Measurements from ENCODE around the gene SYT8. TPM values are rescaled to one million over a fixed set of nuclear protein-coding genes. Genes with fewer than 3 reads are reported as not detected.

The SYT8 gene
- total RNA-seq, 1 donor from 2014 or later = not detected

DNA sequence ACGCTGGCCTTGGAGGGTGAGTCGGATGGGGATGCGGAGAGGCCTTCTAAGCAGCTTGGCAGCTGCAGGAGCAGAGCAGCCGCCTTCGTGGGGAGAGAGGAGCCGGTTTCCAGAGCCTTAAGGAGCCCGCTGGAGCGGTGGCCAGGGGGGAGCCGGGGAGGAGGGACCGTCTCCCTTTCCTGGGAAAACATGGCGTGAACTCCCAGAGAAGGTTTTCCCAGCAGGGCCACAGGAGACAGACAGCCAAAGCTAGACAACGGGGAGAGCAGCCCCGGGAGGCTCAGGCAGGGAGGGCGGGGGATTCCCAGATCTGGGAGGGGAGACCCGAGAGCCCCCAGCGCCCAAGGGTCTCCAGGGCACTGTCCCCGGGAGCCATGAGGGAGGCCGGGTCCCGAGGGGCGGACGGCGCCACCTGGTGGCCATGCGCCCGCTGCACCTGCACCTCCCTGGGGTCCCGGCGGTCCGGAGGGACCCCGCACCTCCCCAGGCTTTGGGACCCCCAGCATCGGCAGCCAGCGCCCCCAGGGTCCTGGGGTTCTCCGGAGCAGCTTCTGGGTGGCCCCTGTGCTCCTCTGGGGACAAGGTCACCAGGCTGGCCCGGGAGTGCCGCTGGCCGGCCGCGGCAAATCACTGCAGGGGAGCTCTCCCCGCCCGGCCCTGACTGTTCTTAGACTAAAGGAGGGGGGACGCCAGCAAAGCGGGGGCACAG lies 2.4 kb upstream of the SYT8 start:
- no peak for DNase-seq

DNA sequence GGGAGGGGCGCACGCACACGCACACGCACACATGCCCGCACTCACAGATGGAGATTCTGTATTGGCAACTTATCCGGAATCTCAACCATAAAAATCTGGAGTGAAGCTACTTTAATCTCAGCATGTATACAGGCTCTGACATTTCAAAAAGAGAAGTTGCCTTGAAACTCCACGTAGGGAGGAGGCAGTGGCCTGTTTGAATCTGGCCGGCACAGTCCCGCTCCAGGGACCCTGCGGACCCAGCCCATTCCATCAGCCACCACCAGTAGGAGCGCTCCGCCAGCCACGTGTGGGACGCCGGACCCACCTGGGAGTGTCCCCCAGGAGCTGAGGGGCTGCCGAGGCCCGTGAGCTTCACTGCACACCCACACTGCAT lies 1.9 kb upstream of the SYT8 start:
- no peak for DNase-seq

DNA sequence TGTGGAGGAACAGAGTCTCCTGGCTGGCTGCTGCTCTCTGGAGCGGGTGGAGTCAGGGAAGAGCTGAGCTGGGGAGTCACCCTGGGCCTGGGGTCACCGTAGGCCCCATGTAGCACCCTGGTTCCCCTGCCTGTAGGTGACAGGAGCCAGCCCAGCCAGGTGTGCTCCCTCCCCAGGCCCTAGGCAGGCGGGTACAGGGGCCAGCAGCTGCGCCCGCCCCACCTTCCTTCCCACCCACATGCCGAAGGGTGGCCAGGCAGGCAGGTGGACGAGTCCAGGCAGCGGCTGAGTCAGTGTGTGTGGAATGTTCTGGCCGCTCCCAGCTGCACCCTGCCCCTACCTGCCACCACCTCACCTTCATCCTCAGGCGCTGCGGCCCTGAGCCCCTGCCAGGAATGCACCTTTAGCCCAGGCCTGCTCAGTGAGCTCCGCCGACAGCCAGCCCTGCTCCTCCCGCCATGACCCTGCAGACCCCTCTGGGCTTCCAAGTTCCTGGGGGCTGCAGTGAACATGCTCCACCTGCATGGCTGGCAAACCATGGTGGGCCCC lies 654 bp upstream of the SYT8 start:
- DNase-seq = no peak

DNA sequence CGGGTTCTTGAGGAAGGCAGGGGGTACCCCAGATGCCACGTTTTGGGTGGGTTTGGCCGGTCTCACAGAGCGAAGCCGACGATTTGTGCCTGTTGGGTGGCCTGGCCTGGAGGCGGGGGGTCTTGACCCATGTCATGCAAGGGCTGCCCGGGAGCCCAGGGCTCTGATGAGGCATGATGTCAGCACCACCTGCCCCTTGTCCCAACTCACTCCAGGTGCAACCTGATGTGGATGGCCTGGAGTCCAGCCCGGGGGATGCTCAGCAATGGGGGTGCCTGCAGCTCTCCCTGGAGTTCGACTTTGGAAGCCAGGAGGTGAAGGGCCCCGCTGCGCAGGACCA lies 851 bp downstream of the SYT8 start:
- DNase-seq = no peak

DNA sequence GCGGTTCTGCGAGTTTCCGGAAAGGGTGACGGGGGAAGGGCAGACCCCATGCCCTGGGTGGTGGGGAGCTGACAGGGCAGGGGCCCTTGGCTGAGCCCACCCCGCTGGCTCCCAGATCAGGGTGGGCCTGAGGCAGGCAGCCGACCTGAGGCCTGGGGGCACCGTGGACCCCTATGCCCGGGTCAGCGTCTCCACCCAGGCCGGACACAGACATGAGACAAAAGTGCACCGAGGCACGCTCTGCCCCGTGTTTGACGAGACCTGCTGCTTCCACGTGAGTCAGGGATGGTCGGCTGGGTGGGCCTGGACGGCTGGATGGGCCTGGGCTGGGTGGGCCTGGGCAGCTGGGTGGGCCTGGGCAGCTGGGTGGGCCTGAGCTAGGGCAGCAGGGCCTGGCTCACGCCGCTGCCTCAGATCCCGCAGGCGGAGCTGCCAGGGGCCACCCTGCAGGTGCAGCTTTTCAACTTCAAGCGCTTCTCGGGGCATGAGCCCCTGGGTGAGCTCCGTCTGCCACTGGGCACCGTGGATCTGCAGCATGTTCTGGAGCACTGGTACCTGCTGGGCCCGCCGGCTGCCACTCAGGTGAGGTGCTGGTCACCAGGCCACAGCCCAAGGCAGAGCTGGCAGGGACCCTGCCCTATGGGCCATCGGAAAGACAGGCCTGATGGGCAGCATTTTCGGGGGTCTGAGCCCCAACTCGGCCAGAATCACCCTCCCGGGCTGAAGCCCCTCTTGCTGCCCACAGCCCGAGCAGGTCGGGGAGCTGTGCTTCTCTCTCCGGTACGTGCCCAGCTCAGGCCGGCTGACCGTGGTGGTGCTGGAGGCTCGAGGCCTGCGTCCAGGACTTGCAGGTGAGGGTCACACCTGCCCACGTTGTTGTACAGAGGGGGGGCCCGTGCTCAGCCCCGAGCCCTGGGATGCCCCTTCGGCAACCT lies 1.5 kb downstream of the SYT8 start:
- DNase-seq = no peak

DNA sequence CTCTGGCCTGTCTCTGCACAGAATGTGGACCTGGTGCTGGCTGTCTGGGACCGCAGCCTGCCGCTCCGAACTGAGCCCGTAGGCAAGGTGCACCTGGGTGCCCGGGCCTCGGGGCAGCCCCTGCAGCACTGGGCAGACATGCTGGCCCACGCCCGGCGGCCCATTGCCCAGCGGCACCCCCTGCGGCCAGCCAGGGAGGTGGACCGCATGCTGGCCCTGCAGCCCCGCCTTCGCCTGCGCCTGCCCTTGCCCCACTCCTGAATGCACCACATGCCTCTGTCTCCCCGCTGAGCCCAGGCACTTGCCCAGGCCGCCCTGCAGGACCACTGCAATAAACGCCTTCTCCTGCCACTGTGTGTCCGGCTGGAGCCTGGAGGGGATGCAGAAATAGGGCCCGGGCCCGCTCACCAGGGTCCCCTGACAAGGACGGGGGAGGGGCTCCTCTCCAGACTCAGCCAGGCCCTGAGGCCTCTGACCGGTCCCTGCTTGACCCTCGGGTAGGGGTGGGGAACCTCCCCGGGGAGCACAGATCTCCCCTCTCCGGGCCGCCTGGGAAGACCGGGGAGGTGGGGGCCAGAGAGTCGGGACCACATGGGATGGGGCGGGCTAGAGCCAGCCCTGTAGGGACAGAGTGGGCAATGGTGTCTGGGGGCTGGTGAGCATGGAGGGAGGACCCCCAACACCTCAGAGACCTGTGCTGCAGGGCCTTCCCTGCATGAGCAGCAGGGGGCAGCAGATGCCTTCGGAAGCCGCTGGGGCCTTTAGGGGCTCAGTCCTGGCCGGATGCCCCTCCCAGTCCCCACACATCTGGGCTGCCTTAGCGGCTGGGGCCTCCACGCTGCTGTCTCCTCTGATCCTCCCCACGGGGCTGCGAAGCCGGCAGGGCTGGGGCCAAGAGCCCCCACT lies 2.6 kb downstream of the SYT8 start:
- DNase-seq = no peak

- no peak for DNase-seq
Observed at GRCh38 chr11:1838077-1838425, 3.3 kb downstream of the SYT8 start.

DNA sequence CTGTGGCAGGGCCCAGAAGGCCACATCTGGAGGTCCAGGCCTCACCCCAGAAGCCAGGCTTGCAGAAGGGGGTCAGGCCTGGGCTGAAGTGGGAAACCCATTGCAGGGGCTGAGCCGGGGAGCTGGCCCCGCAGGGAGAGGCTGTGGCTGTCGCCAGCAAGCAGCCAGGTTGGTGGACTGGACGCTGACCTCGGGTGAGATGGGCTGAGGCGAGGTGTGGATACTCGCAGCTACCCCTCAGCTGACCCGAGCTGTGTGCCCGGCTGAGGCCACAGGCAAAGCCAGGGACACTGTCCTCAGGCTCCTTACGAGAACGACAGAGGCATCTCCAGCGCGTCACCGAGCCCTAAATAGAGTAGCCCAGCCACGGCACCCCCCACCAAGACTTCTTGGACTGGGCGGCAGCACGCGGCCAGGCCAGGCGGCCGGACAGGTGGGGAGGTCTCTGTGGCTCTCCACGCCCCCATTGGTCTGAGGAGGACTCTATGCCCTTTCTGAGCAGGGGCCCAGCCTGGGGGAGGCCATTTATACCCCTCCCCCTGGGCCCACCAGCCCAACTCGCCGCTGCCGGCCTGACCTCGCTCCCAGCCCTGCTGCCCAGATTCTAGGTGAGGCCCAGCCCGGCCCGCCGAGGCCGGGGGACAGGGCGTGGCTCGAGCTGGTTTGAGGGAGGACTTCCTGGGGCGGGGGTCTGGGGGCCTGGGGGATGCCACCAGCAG lies 3.8 kb downstream of the SYT8 start, which contains the start of gene TNNI2:
Gene TNNI2, plus strand, starts transcription at position 556 of the 719 bp plus-strand sequence. CDS start 716 bp downstream, outside the sequence.
- no peak for DNase-seq

DNA sequence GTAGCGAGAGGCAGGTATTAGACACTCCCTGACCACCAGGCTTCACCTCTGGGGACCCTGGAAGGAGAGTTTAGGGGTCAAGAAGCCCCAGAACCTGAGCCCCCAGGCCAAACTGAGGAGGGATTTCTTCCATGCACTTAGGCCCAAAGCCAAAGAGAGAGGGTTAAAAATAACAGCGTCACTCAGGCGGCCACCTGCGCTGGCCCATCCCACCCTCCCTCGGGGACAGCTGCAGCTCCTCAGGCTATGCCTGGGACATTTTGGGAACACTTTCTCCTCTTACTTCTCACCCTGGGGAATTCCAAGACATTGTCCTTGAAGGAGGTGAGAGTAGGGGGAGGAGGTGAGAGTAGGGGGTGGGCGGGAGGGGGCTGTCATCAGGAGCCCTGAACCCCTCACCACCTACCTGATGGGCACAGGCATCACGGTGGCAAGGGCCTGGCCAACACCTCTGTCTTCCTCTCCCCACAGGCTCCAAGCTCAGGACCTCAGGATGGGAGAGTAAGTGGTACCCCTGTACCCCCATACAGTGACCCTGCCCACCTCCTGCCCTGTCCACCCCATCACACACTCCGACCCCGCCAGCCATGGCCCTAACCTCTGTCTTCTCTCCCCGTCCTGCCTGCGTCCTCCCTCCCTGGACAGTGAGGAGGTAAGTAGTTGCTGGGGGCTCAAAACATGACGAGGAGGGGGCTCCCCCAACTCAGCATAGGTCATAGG lies 4.6 kb downstream of the SYT8 start:
- no peak for DNase-seq

DNA sequence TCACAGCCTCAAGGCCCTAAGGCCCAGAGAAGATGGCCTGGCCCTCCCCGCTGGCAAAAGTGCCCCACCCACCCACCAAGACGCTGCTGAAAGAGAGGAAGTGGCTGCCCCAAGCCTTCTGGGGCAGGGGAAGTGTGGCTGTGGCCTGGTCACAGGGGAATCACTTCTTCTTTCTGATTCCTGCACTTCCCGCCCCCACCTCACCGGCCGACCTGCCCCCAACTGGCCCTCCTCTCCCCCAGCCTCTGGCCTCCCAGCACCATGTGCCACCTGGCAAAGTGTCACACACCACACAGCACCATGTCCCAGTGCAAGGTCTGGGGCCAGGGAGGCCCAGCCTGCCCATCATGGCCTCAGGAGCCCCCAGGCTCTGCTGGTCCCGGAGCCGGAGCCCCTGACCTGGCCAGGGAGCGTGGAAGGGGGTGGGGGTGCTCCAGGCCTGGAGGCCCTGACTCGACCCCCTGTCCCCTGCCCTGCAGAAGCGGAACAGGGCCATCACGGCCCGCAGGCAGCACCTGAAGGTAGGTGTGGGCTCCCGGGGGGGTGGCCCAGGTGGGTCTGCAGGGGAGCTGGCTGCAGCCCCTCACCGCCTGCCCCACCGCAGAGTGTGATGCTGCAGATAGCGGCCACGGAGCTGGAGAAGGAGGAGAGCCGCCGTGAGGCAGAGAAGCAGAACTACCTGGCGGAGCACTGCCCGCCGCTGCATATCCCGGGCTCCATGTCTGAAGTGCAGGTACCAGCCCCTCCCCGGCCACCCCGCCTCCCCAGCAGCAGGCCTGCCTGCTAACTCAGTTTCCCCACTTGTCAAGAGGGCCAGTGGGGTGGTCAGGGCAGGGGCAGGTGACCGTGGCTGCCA lies 5.4 kb downstream of the SYT8 start:
- DNase-seq = no peak

GRCh38 chr11:1840780-1841480 lies 6.1 kb downstream of the SYT8 start:
- no peak for DNase-seq

GRCh38 chr11:1841511-1842148 lies 6.8 kb downstream of the SYT8 start:
- no peak for DNase-seq

GRCh38 chr11:1842149-1843097 lies 7.6 kb downstream of the SYT8 start:
- DNase-seq = no peak

DNA sequence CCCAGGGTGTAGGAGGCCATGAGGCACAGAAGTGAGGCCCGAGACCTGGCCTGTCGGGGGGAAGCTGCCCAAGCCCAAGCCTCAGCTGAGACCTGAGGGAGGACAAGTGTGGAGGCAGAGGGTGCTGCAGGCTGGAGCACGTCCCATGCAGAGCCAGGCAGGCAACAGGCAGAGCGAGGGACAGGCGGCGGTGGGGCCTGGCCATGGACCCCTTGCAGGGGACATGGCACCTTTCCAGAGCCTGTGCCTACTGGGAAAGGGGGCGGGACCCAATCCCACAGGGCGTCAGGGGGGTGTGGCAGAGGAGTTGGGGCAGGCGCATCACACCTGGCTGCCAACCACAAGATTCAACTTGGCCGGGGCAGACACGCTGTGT lies 8.3 kb downstream of the SYT8 start:
- no peak for DNase-seq

GRCh38 chr11:1843796-1844195 lies 9.0 kb downstream of the SYT8 start:
- no peak for DNase-seq

DNA sequence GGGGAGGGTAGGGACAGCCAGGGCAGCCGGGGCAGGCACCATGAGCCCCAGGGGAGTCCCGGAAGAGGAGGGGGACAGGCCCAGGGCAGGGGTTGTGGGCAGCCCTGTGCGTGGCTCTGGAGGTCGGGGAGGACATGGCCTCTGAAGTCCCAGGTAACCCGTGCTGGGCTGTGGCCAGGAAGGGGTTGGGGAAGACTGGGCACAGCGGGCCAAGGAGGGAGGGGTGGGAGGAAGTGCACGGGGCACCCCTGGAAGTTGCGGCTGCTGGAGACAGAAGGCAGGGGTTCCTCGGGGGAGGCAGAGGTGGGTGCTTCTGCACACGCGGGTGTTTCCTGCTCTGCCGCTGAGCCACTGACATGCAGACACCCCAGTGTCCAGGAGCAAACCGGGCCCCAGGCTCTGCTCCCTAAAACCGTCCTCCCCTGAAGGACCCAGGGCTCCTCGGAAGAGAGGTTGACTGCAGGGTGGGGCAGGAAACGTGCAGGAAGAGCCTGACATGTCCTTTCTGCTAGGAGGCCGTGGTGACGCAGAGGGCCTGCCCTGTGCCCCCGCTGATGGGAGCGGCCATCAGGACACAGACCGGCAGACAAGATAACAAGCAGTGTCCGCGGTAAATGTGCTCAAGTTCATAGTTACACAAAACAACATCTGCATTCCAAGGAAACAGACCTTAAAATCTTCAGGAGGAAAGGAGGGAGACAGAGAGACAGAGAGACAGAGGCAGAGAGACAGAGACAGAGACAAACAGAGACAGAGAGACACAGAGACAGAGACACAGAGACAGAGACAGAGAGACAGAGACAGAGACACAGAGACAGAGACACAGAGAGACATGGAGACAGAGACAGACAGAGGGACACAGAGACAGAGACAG lies 9.7 kb downstream of the SYT8 start:
- no peak for DNase-seq

DNA sequence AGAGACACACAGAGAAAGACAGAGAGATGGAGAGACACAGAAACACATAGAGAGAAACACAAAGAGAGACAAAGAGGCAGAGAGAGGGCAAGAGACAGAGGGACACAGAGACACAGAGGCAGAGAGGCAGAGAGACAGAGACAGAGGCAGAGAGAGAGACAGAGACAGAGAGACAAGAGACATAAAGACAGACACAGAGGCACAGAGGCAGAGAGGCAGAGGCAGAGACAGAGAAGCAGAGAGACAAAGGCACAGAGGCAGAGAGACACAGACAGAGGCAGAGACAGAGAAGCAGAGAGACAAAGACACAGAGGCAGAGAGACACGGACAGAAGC lies 10.3 kb downstream of the SYT8 start:
- no peak for DNase-seq
